Liver (tissue), 9 donors: ENCODE measurements around the gene ULBP2. TPM values are rescaled to one million over a fixed set of nuclear protein-coding genes. Genes with fewer than 3 reads are reported as not detected.
"Not testable (repeated sequence)": the region's sequence is repeated elsewhere in the genome, so short reads cannot be mapped to it uniquely, and the experiment has no call there.

ENCODE experiments used
- DNase-seq: peaks from one replicate; pipeline ENCODE4 v3.0.0-alpha.2; 2017; ENCODE audit warnings: low spot score
- H3K27ac ChIP-seq, 2 donors: one replicate each; pipeline ENCODE4 v1.7.0; 2013; ENCODE audit warnings: inconsistent platforms in 2 of 2, low read length in 2 of 2, control low read depth in 1 of 2, low read depth in 1 of 2, mild to moderate bottlenecking in 1 of 2
- H3K27me3 ChIP-seq, 4 donors: one replicate each; pipeline versions ENCODE4 v1.6.1 to v1.7.0; 2013; ENCODE audit warnings: low read length in 3 of 4, inconsistent platforms in 1 of 4, mild to moderate bottlenecking in 1 of 4, moderate library complexity in 1 of 4; ENCODE audit not compliant: control insufficient read depth in 4 of 4, insufficient read depth in 4 of 4
- H3K36me3 ChIP-seq, 4 donors: one replicate each; pipeline versions ENCODE4 v1.6.1 to v1.7.0; 2013; ENCODE audit warnings: low read length in 3 of 4, mild to moderate bottlenecking in 3 of 4, low read depth in 1 of 4, moderate library complexity in 1 of 4; ENCODE audit not compliant: control insufficient read depth in 4 of 4, insufficient read depth in 3 of 4
- H3K4me1 ChIP-seq, 4 donors: one replicate each; pipeline versions ENCODE4 v1.6.1 to v1.7.0; 2013; ENCODE audit warnings: low read length in 3 of 4, mild to moderate bottlenecking in 3 of 4, moderate library complexity in 1 of 4; ENCODE audit not compliant: control insufficient read depth in 4 of 4, insufficient read depth in 4 of 4
- H3K4me3 ChIP-seq, 3 donors: one replicate each; pipeline versions ENCODE4 v1.6.1 to v1.7.0; 2013; ENCODE audit warnings: low read length in 3 of 3, control low read depth in 1 of 3, low read depth in 1 of 3, mild to moderate bottlenecking in 1 of 3
- H3K9ac ChIP-seq, 2 donors: one replicate each; pipeline ENCODE4 v1.7.0; 2013; ENCODE audit warnings: low read length in 2 of 2, mild to moderate bottlenecking in 2 of 2, moderate library complexity in 2 of 2, control low read depth in 1 of 2, low read depth in 1 of 2
- H3K9me3 ChIP-seq, 4 donors: one replicate each; pipeline versions ENCODE4 v1.6.1 to v1.7.0; 2013; ENCODE audit warnings: low read length in 3 of 4; ENCODE audit not compliant: control insufficient read depth in 4 of 4
- EGR1 ChIP-seq, 2 donors: IDR thresholded peaks; 2 replicates each; pipeline ENCODE4 v1.6.1; 2016 to 2018; ENCODE audit warnings: antibody characterized with exemption in 2 of 2, low read depth in 2 of 2
- FOXA1 ChIP-seq: IDR thresholded peaks from 2 replicates; pipeline ENCODE4 v1.6.1; 2016; ENCODE audit warnings: antibody characterized with exemption
- FOXA2 ChIP-seq: IDR thresholded peaks from 2 replicates; pipeline ENCODE4 v1.6.1; 2016; ENCODE audit warnings: antibody characterized with exemption
- GABPA ChIP-seq, 2 donors: IDR thresholded peaks in 1 of 2; conservative IDR thresholded peaks in 1 of 2; 2 replicates each; pipeline ENCODE4 v1.6.1; 2016; ENCODE audit warnings: antibody characterized with exemption in 2 of 2, mild to moderate bottlenecking in 1 of 2, moderate library complexity in 1 of 2
- HNF4G ChIP-seq: IDR thresholded peaks from 2 replicates; pipeline ENCODE4 v1.6.1; 2016; ENCODE audit warnings: antibody characterized with exemption
- SP1 ChIP-seq: IDR thresholded peaks from 2 replicates; pipeline ENCODE4 v1.6.1; 2018; ENCODE audit warnings: antibody characterized with exemption, mild to moderate bottlenecking
- YY1 ChIP-seq: IDR thresholded peaks from 2 replicates; pipeline ENCODE4 v1.6.1; 2016; ENCODE audit warnings: antibody characterized with exemption, mild to moderate bottlenecking
- WGBS: extraction: QIAGEN DNeasy Blood & Tissue Kit; methylation state at CpG from one replicate; pipeline ENCODE4 v1.1.7; 2013; 5-methylcytosine and 5-hydroxymethylcytosine counted together
- polyA plus RNA-seq, 2 donors: library from polyadenylated mRNA; stranded (reverse) in 1 of 2; unstranded in 1 of 2; fragments of 200-250 nt in 1 of 2; fragments of >200 nt in 1 of 2; fragmentation: Nextera tagmentation in 1 of 2; extraction: Ambion mirVana in 1 of 2; gene quantifications; one replicate each; pipeline versions ENCODE4 v1.2.1 to v1.2.3, GENCODE V29; 2013 to 2015
- total RNA-seq, 2 donors: library from RNA; depleted of rRNA; stranded (reverse); fragments of >200 nt; gene quantifications; one replicate each; pipeline ENCODE4 v1.2.3, GENCODE V29; 2014
- TF ChIP-seq, protein P1 (sequence below): fragments of 150-350 bp; IDR thresholded peaks from 2 replicates; pipeline ENCODE4 v1.5.1; 2017; ENCODE audit warnings: improper control_type of control experiment, low read depth, low read length; ENCODE audit not compliant: missing input control
- TF ChIP-seq, protein P2 (sequence below): IDR thresholded peaks from 2 replicates; pipeline ENCODE4 v1.6.1; 2016; ENCODE audit warnings: antibody characterized with exemption
- TF ChIP-seq, protein P3 (sequence below): IDR thresholded peaks from 2 replicates; pipeline ENCODE4 v1.6.1; 2016; ENCODE audit warnings: antibody characterized with exemption
- TF ChIP-seq, protein P4 (sequence below): IDR thresholded peaks from 2 replicates; pipeline ENCODE4 v1.6.1; 2016; ENCODE audit warnings: antibody characterized with exemption, mild to moderate bottlenecking
- donor health status: healthy.
- donor health status: healthy.
- donor health status: healthy.
- donor health status: healthy.
- donor health status: healthy.

Gene ULBP2
- total and polyA plus RNA-seq, 4 donors, result 0.14 to 0.27 (median 0.20) TPM

DNA sequence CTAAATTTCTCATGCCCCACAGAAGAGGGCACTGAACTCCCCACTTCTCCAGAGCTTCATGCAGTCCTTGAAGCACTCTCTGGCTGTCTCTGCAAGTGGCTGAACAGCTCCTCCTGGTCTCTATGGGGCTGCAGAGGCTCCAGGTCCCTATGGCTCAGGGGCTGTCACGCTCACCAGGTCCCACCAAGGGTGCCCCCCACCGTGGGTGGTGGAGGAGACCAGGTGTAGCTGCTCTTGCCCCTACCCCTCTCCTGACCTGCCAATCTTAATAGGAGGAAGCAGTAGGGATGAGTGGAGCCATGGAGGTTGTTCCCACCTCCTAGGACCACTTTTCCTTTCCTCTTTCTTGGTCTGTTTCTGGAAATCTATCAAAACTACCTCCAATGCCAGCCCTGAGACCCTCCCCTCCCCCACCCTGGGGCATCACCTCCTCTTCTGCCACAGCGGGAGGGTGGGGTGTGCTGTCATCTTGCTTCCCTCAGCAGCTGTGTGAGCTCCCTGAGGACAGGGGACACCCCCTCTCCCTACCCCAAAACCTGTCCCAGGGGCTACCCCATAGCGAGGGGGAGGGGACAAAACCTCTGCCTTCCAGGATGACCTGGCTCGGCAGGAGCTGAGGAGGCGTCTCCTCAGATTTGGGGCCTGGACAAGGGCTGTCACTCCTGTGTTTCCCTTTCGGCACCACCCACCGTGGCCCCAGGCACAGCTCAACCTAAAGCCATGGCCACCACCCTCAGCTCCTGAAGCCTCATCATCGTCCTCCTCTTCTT is 31.9 kb upstream of the ULBP2 start:
- no peak for DNase-seq
- no peaks in the 10 kb centered on the region for H3K9me3 ChIP-seq
- TF ChIP-seq, protein P1, sequence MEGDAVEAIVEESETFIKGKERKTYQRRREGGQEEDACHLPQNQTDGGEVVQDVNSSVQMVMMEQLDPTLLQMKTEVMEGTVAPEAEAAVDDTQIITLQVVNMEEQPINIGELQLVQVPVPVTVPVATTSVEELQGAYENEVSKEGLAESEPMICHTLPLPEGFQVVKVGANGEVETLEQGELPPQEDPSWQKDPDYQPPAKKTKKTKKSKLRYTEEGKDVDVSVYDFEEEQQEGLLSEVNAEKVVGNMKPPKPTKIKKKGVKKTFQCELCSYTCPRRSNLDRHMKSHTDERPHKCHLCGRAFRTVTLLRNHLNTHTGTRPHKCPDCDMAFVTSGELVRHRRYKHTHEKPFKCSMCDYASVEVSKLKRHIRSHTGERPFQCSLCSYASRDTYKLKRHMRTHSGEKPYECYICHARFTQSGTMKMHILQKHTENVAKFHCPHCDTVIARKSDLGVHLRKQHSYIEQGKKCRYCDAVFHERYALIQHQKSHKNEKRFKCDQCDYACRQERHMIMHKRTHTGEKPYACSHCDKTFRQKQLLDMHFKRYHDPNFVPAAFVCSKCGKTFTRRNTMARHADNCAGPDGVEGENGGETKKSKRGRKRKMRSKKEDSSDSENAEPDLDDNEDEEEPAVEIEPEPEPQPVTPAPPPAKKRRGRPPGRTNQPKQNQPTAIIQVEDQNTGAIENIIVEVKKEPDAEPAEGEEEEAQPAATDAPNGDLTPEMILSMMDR, result no peak
- TF ChIP-seq YY1 (no peak), SP1 (no peak)
- TF ChIP-seq, protein P2, sequence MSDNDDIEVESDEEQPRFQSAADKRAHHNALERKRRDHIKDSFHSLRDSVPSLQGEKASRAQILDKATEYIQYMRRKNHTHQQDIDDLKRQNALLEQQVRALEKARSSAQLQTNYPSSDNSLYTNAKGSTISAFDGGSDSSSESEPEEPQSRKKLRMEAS, result no peak

DNA sequence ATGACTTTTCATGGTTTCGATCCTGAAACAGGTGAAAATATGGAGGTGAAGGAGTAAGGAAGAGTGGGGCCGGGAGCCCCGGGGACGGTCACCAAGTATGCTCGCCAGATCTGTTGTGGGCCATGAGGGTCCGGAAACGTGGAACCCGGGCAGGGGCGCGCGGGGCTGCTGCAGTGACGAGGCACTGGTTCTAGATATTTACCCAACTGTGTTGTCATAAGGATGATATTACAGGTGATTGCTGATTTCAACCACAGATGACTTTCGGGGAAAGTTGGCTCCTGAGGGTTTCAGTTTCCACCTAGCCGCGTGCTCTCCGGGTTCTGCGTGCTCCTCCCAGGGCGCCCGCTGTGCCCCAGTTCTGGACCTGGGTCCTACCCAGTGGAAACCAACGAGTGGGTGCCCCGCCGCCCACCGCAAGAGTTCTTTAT is 31.1 kb upstream of the ULBP2 start:
- no peak overlapping the region for H3K27ac ChIP-seq
- H3K27me3 ChIP-seq, result no peaks in the 10 kb centered on the region
- H3K36me3 ChIP-seq, result no peaks in the 10 kb centered on the region
- H3K9me3 ChIP-seq, result no peaks in the 10 kb centered on the region
- no peak overlapping the region for H3K4me3 ChIP-seq
- no peak overlapping the region for H3K9ac ChIP-seq
- H3K4me1 ChIP-seq, result no peaks in the 10 kb centered on the region
- WGBS, result 96% methylated on average over 23 of the region's 23 CpGs
- TF ChIP-seq SP1, result no peak
- TF ChIP-seq FOXA1, result no peak
- TF ChIP-seq HNF4G, result no peak
- TF ChIP-seq GABPA (IDR thresholded peaks at IDR 0.05 in 1 of 2, conservative IDR thresholded peaks at IDR 0.05 in 1 of 2), result no peak
- TF ChIP-seq FOXA2, result no peak
- no peak for DNase-seq

More for the DNA sequence above, 31.9 kb upstream of the ULBP2 start:
- no peak overlapping the region for H3K4me3 ChIP-seq
- H3K27me3 ChIP-seq, result no peaks in the 10 kb centered on the region
- no peak overlapping the region for H3K27ac ChIP-seq
- no peak overlapping the region for H3K9ac ChIP-seq
- no peaks in the 10 kb centered on the region for H3K4me1 ChIP-seq
- 92% methylated on average over 9 of the region's 9 CpGs for WGBS
- no peaks in the 10 kb centered on the region for H3K36me3 ChIP-seq

DNA sequence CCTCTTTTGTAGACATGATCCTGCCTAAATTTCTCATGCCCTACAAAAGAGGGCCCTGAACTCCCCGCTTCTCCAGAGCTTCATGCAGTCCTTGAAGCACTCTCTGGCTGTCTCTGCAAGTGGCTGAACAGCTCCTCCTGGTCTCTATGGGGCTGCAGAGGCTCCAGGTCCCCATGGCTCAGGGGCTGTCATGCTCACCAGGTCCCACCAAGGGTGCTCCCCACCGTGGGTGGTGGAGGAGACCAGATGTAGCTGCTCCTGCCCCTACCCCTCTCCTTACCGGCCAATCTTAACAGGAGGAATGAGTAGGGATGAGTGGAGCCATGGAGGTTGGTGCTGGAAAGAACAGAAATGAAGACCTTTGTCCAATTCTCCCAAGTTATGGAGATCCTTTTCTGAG is 29.1 kb upstream of the ULBP2 start:
- H3K4me1 ChIP-seq, H3K4me3 ChIP-seq, H3K27me3 ChIP-seq, H3K36me3 ChIP-seq, H3K9me3 ChIP-seq, H3K27ac ChIP-seq, H3K9ac ChIP-seq, DNase-seq: not testable (repeated sequence)
- 82% methylated on average over 3 of the region's 3 CpGs for WGBS

DNA sequence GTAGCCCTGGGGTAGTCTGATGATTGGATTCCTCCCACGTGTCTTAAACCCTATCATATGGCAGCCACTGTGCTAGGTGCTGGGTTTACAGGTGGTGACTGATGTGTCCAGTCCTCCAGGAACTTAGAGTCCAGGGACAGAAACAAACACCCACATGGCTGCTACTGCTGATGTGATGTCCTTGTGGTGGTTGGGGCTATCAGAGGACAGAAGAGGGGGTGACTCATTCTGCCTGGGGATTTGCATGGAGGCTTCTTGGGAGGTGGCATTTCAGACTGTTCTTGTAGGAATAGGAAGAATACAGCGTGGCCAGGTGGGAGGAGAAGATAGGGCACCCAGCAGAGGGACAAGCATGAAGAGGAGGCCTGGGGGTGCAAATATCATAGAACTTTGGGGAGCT is 28.7 kb upstream of the ULBP2 start:
- Histone ChIP-seq H3K9ac (no peak overlapping the region), H3K27me3 (no peaks in the 10 kb centered on the region), H3K9me3 (no peaks in the 10 kb centered on the region), H3K4me1 (no peaks in the 10 kb centered on the region), H3K36me3 (no peaks in the 10 kb centered on the region), H3K4me3 (no peak overlapping the region), H3K27ac (no peak overlapping the region)
- no peak for DNase-seq
- TF ChIP-seq, protein P3, sequence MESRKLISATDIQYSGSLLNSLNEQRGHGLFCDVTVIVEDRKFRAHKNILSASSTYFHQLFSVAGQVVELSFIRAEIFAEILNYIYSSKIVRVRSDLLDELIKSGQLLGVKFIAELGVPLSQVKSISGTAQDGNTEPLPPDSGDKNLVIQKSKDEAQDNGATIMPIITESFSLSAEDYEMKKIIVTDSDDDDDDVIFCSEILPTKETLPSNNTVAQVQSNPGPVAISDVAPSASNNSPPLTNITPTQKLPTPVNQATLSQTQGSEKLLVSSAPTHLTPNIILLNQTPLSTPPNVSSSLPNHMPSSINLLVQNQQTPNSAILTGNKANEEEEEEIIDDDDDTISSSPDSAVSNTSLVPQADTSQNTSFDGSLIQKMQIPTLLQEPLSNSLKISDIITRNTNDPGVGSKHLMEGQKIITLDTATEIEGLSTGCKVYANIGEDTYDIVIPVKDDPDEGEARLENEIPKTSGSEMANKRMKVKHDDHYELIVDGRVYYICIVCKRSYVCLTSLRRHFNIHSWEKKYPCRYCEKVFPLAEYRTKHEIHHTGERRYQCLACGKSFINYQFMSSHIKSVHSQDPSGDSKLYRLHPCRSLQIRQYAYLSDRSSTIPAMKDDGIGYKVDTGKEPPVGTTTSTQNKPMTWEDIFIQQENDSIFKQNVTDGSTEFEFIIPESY, result no peak
- TF ChIP-seq HNF4G, result no peak
- TF ChIP-seq, protein P4, sequence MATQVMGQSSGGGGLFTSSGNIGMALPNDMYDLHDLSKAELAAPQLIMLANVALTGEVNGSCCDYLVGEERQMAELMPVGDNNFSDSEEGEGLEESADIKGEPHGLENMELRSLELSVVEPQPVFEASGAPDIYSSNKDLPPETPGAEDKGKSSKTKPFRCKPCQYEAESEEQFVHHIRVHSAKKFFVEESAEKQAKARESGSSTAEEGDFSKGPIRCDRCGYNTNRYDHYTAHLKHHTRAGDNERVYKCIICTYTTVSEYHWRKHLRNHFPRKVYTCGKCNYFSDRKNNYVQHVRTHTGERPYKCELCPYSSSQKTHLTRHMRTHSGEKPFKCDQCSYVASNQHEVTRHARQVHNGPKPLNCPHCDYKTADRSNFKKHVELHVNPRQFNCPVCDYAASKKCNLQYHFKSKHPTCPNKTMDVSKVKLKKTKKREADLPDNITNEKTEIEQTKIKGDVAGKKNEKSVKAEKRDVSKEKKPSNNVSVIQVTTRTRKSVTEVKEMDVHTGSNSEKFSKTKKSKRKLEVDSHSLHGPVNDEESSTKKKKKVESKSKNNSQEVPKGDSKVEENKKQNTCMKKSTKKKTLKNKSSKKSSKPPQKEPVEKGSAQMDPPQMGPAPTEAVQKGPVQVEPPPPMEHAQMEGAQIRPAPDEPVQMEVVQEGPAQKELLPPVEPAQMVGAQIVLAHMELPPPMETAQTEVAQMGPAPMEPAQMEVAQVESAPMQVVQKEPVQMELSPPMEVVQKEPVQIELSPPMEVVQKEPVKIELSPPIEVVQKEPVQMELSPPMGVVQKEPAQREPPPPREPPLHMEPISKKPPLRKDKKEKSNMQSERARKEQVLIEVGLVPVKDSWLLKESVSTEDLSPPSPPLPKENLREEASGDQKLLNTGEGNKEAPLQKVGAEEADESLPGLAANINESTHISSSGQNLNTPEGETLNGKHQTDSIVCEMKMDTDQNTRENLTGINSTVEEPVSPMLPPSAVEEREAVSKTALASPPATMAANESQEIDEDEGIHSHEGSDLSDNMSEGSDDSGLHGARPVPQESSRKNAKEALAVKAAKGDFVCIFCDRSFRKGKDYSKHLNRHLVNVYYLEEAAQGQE, result no peak
- no peak for TF ChIP-seq EGR1 (IDR thresholded peaks at IDR 0.05; ENCODE audit: low read depth in 2 of 2)
- WGBS, result 80% methylated on average over 2 of the region's 2 CpGs
